ENCODE results near the gene SUFU.

Gene SUFU

GRCh38 chr10:102502337-102503151, 1.2 kb upstream of the SUFU start, which contains the start of gene ACTR1A:
TSS of gene ACTR1A (minus strand) at chr10:102502712. CDS start at chr10:102502647, 65 bp downstream.
- CTCF ChIA-PET, result interaction anchor here (0.6 to 1.6 kb wide), 6 partner anchors 24 to 81 kb away, joined by 3 to 10 read pairs (median 6); no protein-coding TSS in a partner anchor
- H3K27ac ChIP-seq, result peak within 1 kb of the TSS; percentile 85
- peak; percentile 95 for DNase-seq (ENCODE audit: low spot score)
- TF ChIP-seq CTCF (conservative IDR thresholded peaks at IDR 0.05; ENCODE audit: low read depth), result no peak
- POLR2A ChIA-PET (ENCODE audit: low non-redundant PET), result interaction anchor here (0.6 kb wide), 1 partner anchor 49 kb away, joined by 3 read pairs; no protein-coding TSS in a partner anchor

- peak overlapping the region; percentile 76 for H3K27ac ChIP-seq
- no peak for TF ChIP-seq CTCF (conservative IDR thresholded peaks at IDR 0.05; ENCODE audit: low read depth)
- ChIA-PET CTCF (interaction anchor here (0.5 to 1.9 kb wide), 14 partner anchors 13 to 315 kb away, joined by 3 to 16 read pairs (median 3); partner anchors contain the start of gene C10orf95), POLR2A (ENCODE audit: low non-redundant PET) (no interaction called here)
- peak; percentile 33 for DNase-seq (ENCODE audit: low spot score)
Observed at GRCh38 chr10:102504179-102504975, 605 bp downstream of the SUFU start.

GRCh38 chr10:102504976-102505300, 1.2 kb downstream of the SUFU start:
- TF ChIP-seq CTCF (conservative IDR thresholded peaks at IDR 0.05; ENCODE audit: low read depth), result no peak
- POLR2A ChIA-PET (ENCODE audit: low non-redundant PET), result no interaction called here
- H3K27ac ChIP-seq, result peak overlapping the region; percentile 76

GRCh38 chr10:102505462-102506115, 1.8 kb downstream of the SUFU start:
- no peak for TF ChIP-seq CTCF (conservative IDR thresholded peaks at IDR 0.05; ENCODE audit: low read depth)
- DNase-seq (ENCODE audit: low spot score), result no peak
- H3K27ac ChIP-seq, result no peak overlapping the region
- CTCF ChIA-PET, result interaction anchor here (1.9 kb wide), 1 partner anchor 78 kb away, joined by 16 read pairs; no protein-coding TSS in a partner anchor
- POLR2A ChIA-PET (ENCODE audit: low non-redundant PET), result no interaction called here

More at GRCh38 chr10:102504976-102505300, 1.2 kb downstream of the SUFU start:
- no peak for DNase-seq (ENCODE audit: low spot score)
- CTCF ChIA-PET, result interaction anchor here (0.5 to 1.9 kb wide), 6 partner anchors 70 to 316 kb away, joined by 3 to 16 read pairs (median 3); no protein-coding TSS in a partner anchor

GRCh38 chr10:102507521-102507920, 3.7 kb downstream of the SUFU start:
- CTCF ChIA-PET, result interaction anchor here (0.6 to 3.6 kb wide), 3 partner anchors 76 to 171 kb away, joined by 3 to 19 read pairs (median 5); no protein-coding TSS in a partner anchor
- DNase-seq (ENCODE audit: low spot score), result no peak
- H3K27ac ChIP-seq, result no peak overlapping the region
- POLR2A ChIA-PET (ENCODE audit: low non-redundant PET), result no interaction called here
- no peak for TF ChIP-seq CTCF (conservative IDR thresholded peaks at IDR 0.05; ENCODE audit: low read depth)

GRCh38 chr10:102508506-102508905, 4.7 kb downstream of the SUFU start:
- TF ChIP-seq CTCF (conservative IDR thresholded peaks at IDR 0.05; ENCODE audit: low read depth), result no peak
- POLR2A ChIA-PET (ENCODE audit: low non-redundant PET), result no interaction called here
- CTCF ChIA-PET, result interaction anchor here (1.1 to 3.6 kb wide), 2 partner anchors 40 to 75 kb away, joined by 5 to 19 read pairs; no protein-coding TSS in a partner anchor
- no peak overlapping the region for H3K27ac ChIP-seq
- no peak for DNase-seq (ENCODE audit: low spot score)
